ENCODE data around the gene MPP4.

MPP4 gene

DNA sequence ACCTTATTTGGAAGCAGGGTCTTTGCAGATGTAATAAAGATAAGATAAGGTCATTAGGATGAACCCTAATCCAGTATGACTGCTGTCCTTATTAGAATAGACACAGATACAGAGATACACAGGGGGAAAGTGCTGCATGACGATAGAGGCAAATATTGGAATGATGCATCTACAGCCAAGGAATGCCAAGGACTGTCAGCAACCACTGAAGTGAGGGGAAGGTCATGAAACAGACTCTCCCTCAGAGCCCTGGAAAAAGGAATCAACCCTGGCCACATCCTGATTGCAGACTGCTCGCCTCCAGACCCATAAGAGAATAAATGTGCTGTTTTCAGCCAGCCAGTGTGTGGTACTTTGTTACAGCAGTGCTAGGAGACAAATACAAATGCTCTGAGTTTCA, 69.9 kb downstream of the MPP4 start:
- peak; percentile 33 for DNase-seq (ENCODE audit: low read depth, low spot score)

DNA sequence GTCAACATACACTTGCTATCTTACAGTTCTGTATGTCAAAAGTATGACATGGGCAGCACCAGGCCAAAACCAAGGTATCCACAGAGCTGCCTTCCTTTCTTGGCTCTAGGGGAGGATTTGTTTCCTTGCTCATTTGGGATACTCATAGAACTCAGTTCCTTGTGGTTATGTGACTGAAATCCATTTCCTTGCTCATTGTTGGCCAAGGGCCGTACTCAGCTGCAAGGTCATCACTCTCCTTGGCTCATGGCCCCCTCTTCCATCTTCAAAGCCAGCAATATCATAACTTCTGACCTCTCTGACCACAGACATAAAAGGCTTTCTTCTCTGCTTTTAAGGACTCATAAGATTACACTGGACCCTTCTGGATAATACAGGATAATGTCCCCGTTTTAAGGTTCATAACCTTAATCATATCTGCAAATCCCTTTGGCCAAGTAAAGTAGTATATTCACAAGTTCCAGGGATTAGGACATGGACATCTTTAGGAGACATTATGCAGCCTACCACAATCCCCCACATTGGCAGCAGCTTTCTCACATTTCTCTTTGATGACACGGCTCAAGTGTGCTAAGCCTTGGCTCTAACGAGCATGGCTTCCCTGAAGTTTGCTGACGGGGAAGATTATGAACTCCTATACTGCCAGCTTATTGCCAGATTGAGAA, 76.0 kb downstream of the MPP4 start:
- DNase-seq (ENCODE audit: low read depth, low spot score): peak; percentile 39

GRCh38 chr2:201621293-201621999, 77.0 kb downstream of the MPP4 start:
- DNase-seq (ENCODE audit: low read depth, low spot score): no peak

GRCh38 chr2:201618744-201619662, 79.4 kb downstream of the MPP4 start:
- peak; percentile 66 for DNase-seq (ENCODE audit: low read depth, low spot score)

GRCh38 chr2:201608021-201608420, 90.4 kb downstream of the MPP4 start:
- no peak for DNase-seq (ENCODE audit: low read depth, low spot score)

DNA sequence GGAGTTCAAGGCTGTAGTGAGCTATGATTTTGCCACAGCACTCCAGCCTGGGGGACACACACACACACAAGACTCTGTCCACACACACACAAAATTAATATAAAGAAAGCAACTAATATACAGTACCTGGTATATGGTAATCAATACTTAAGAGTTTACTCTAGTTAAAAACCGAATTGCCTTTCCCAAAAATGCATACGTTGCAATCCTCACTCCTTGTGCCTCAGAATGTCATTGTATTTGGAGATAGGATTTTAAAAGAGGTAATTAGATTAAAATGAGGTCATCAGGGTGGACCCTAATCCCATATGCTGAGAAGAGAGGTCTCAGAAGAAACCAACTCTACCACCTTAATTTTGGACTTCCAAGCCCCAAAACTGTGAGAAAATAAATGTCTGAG, 90.9 kb downstream of the MPP4 start:
- no peak for DNase-seq (ENCODE audit: low read depth, low spot score)

DNA sequence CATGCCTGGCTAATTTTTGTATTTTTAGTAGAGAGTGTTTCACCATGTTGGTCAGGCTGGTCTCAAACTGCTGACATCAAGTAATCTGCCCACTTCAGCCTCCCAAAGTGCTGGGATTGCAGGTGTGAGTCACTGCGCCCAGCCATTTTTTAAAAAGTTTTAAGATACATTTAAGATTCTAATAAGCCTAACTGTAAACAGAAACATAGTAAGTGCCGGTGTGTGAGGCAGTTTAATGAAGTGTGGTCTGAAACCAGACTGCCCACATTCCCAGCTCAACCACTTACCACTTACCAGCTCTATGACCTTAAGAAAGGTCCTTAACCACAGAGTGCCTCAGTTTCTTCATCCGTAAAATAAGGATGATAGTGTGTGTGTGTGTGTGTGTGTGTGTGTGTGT, 97.5 kb downstream of the MPP4 start:
- peak; percentile 32 for DNase-seq (ENCODE audit: low read depth, low spot score)

- DNase-seq (ENCODE audit: low read depth, low spot score): no peak
Measured at GRCh38 chr2:201597397-201597796, 101.0 kb downstream of the MPP4 start.
